Measurements from ENCODE around the gene SCN9A.
A peak's percentile ranks its signal among the peaks of the same experiment; 100 is the strongest.

The SCN9A gene

GRCh38 chr2:166188084-166188483, 187.7 kb downstream of the SCN9A start:
- TF ChIP-seq EZH2 (optimal IDR thresholded peaks at IDR 0.05; ENCODE audit: low read depth, low read length): no peak
- Histone ChIP-seq H4K20me1 (ENCODE audit: insufficient read depth, low read length) (no peaks in the 10 kb centered on the region), H3K36me3 (replicated peaks; ENCODE audit: insufficient read depth, low read length) (no peaks in the 10 kb centered on the region), H3K27ac (ENCODE audit: low read length) (no peak overlapping the region), H3K9ac (ENCODE audit: low read length) (no peak overlapping the region), H3K27me3 (replicated peaks; ENCODE audit: insufficient read depth, low read length) (no peaks in the 10 kb centered on the region), H3K79me2 (ENCODE audit: low read length) (no peaks in the 10 kb centered on the region), H3K9me2 (replicated peaks; ENCODE audit: insufficient read depth, low read length) (no peaks in the 10 kb centered on the region), H3K4me2 (ENCODE audit: low read depth, low read length) (no peak overlapping the region), H3K4me1 (ENCODE audit: low read length) (no peaks in the 10 kb centered on the region), H3K4me3 (ENCODE audit: low read length) (no peak overlapping the region), H3K9me3 (replicated peaks; ENCODE audit: insufficient read depth, low read length) (no peaks in the 10 kb centered on the region), H2AFZ (ENCODE audit: low read length) (no peak overlapping the region), H3F3A (ENCODE audit: insufficient read depth, low read length) (no peaks in the 10 kb centered on the region)
- no peak for DNase-seq

- H3K27ac ChIP-seq (ENCODE audit: low read length): no peak overlapping the region
- no peaks in the 10 kb centered on the region for H3K79me2 ChIP-seq (ENCODE audit: low read length)
- H3K4me3 ChIP-seq (ENCODE audit: low read length): no peak overlapping the region
- no peaks in the 10 kb centered on the region for H3K27me3 ChIP-seq (replicated peaks; ENCODE audit: insufficient read depth, low read length)
- no peak overlapping the region for H3K4me2 ChIP-seq (ENCODE audit: low read depth, low read length)
- no peaks in the 10 kb centered on the region for H3K36me3 ChIP-seq (replicated peaks; ENCODE audit: insufficient read depth, low read length)
- no peak overlapping the region for H2AFZ ChIP-seq (ENCODE audit: low read length)
- no peak overlapping the region for H3K9ac ChIP-seq (ENCODE audit: low read length)
- H3K9me2 ChIP-seq (replicated peaks; ENCODE audit: insufficient read depth, low read length): no peaks in the 10 kb centered on the region
- no peaks in the 10 kb centered on the region for H3F3A ChIP-seq (ENCODE audit: insufficient read depth, low read length)
- no peak for TF ChIP-seq CTCF (IDR thresholded peaks at IDR 0.05; ENCODE audit: low read length)
- TF ChIP-seq EZH2phosphoT487 (IDR thresholded peaks at IDR 0.05; ENCODE audit: low read length): no peak
- no peak for TF ChIP-seq EZH2 (optimal IDR thresholded peaks at IDR 0.05; ENCODE audit: low read depth, low read length)
- no peaks in the 10 kb centered on the region for H4K20me1 ChIP-seq (ENCODE audit: insufficient read depth, low read length)
- no peak for DNase-seq
- no peaks in the 10 kb centered on the region for H3K9me3 ChIP-seq (replicated peaks; ENCODE audit: insufficient read depth, low read length)
- 0 out of 2 replicates have a peak, but pooled peaks cover 3% of the 10 kb centered on the region for H3K4me1 ChIP-seq (ENCODE audit: low read length)
These were observed 191.0 kb downstream of the SCN9A start for GRCh38 chr2:166184789-166185188.

GRCh38 chr2:166181813-166182154, 194.0 kb downstream of the SCN9A start:
- TF ChIP-seq CTCF (IDR thresholded peaks at IDR 0.05; ENCODE audit: low read length) (no peak; the same call in 1 of the 2 replicates), EZH2 (optimal IDR thresholded peaks at IDR 0.05; ENCODE audit: low read depth, low read length) (no peak)
- DNase-seq: no peak
- H2AFZ ChIP-seq (ENCODE audit: low read length): no peak overlapping the region

GRCh38 chr2:166180951-166181812, 194.6 kb downstream of the SCN9A start:
- no peaks in the 10 kb centered on the region for H3K9me2 ChIP-seq (replicated peaks; ENCODE audit: insufficient read depth, low read length)
- H2AFZ ChIP-seq (ENCODE audit: low read length): peak overlapping the region; percentile 81
- H3K9me3 ChIP-seq (replicated peaks; ENCODE audit: insufficient read depth, low read length): no peaks in the 10 kb centered on the region
- H3K4me1 ChIP-seq (ENCODE audit: low read length): 0 out of 2 replicates have a peak, but pooled peaks cover 3% of the 10 kb centered on the region
- H3K9ac ChIP-seq (ENCODE audit: low read length): no peak overlapping the region
- no peaks in the 10 kb centered on the region for H4K20me1 ChIP-seq (ENCODE audit: insufficient read depth, low read length)
- H3K27me3 ChIP-seq (replicated peaks; ENCODE audit: insufficient read depth, low read length): no peaks in the 10 kb centered on the region
- no peaks in the 10 kb centered on the region for H3K79me2 ChIP-seq (ENCODE audit: low read length)
- TF ChIP-seq CTCF (IDR thresholded peaks at IDR 0.05; ENCODE audit: low read length) (peak; percentile 59), EZH2 (optimal IDR thresholded peaks at IDR 0.05; ENCODE audit: low read depth, low read length) (no peak)
- DNase-seq: peak; percentile 57
- H3K36me3 ChIP-seq (replicated peaks; ENCODE audit: insufficient read depth, low read length): no peaks in the 10 kb centered on the region
- H3K4me2 ChIP-seq (ENCODE audit: low read depth, low read length): peak overlapping the region; percentile 69; the same call in 1 of the 2 replicates
- no peaks in the 10 kb centered on the region for H3F3A ChIP-seq (ENCODE audit: insufficient read depth, low read length)
- no peak overlapping the region for H3K27ac ChIP-seq (ENCODE audit: low read length)
- H3K4me3 ChIP-seq (ENCODE audit: low read length): 0 out of 2 replicates have a peak overlapping the region, but pooled peaks have one; percentile 25

More at GRCh38 chr2:166181813-166182154, 194.0 kb downstream of the SCN9A start:
- Histone ChIP-seq H3K9ac (ENCODE audit: low read length) (no peak overlapping the region), H3K9me2 (replicated peaks; ENCODE audit: insufficient read depth, low read length) (no peaks in the 10 kb centered on the region), H3K9me3 (replicated peaks; ENCODE audit: insufficient read depth, low read length) (no peaks in the 10 kb centered on the region), H3K36me3 (replicated peaks; ENCODE audit: insufficient read depth, low read length) (no peaks in the 10 kb centered on the region), H3K4me2 (ENCODE audit: low read depth, low read length) (no peak overlapping the region), H3K79me2 (ENCODE audit: low read length) (no peaks in the 10 kb centered on the region), H4K20me1 (ENCODE audit: insufficient read depth, low read length) (no peaks in the 10 kb centered on the region), H3K4me3 (ENCODE audit: low read length) (no peak overlapping the region), H3K4me1 (ENCODE audit: low read length) (0 out of 2 replicates have a peak, but pooled peaks cover 3% of the 10 kb centered on the region), H3F3A (ENCODE audit: insufficient read depth, low read length) (no peaks in the 10 kb centered on the region), H3K27ac (ENCODE audit: low read length) (no peak overlapping the region), H3K27me3 (replicated peaks; ENCODE audit: insufficient read depth, low read length) (no peaks in the 10 kb centered on the region)

All from MM.1S (cell line).